Raji (cell line): ENCODE data around the gene LIG1.

Experiments
- POLR2A ChIP-seq: IDR thresholded peaks from 2 replicates; pipeline ENCODE4 v1.6.1; 2011; ENCODE audit warnings: low read depth, low read length, control low read depth; ENCODE audit not compliant: insufficient read depth

The LIG1 gene

GRCh38 chr19:48085076-48085475, 85.1 kb downstream of the LIG1 start:
- no peak for TF ChIP-seq POLR2A

GRCh38 chr19:48081106-48081505, 89.0 kb downstream of the LIG1 start:
- TF ChIP-seq POLR2A, result no peak

GRCh38 chr19:48069435-48069834, 100.7 kb downstream of the LIG1 start:
- no peak for TF ChIP-seq POLR2A
